Epithelial cell of esophagus (primary cell): ENCODE results near the gene MASP2.
"Not testable (repeated sequence)": the region's sequence is repeated elsewhere in the genome, so short reads cannot be mapped to it uniquely, and the experiment has no call there.

ENCODE experiments used
- DNase-seq: peaks from one replicate; pipeline ENCODE4 v3.0.0; 2010; ENCODE audit warnings: low read depth
- H3K4me3 ChIP-seq: 2 replicates; pipeline ENCODE4 v1.5.1; 2011; ENCODE audit warnings: mild to moderate bottlenecking, low read length, control low read depth
- CTCF ChIP-seq: IDR thresholded peaks from 2 replicates; pipeline ENCODE4 v1.5.1; 2011; ENCODE audit warnings: low read depth, mild to moderate bottlenecking, low read length, control low read depth, inconsistent platforms; ENCODE audit not compliant: insufficient read depth; ENCODE audit errors: missing control alignments

MASP2 gene

GRCh38 chr1:11042995-11043874 lies 3.8 kb downstream of the MASP2 start:
- no peak overlapping the region for H3K4me3 ChIP-seq
- TF ChIP-seq CTCF: no peak
- no peak for DNase-seq

- no peak overlapping the region for H3K4me3 ChIP-seq
- TF ChIP-seq CTCF: no peak
- no peak for DNase-seq
These were observed 5.0 kb downstream of the MASP2 start for GRCh38 chr1:11042065-11042464.

GRCh38 chr1:11041048-11041447 lies 6.0 kb downstream of the MASP2 start:
- H3K4me3 ChIP-seq: no peak overlapping the region
- no peak for TF ChIP-seq CTCF
- DNase-seq: no peak

GRCh38 chr1:11040105-11040429 lies 7.0 kb downstream of the MASP2 start:
- DNase-seq, H3K4me3 ChIP-seq: not testable (repeated sequence)

- no peak for DNase-seq
- H3K4me3 ChIP-seq: no peak overlapping the region
- TF ChIP-seq CTCF: no peak
These were observed 7.5 kb downstream of the MASP2 start for GRCh38 chr1:11039351-11040104.

- peak; percentile 99 for TF ChIP-seq CTCF
- peak; percentile 87 for DNase-seq
These were observed 9.3 kb downstream of the MASP2 start for GRCh38 chr1:11037740-11038182.

GRCh38 chr1:11037019-11037739 lies 9.9 kb downstream of the MASP2 start:
- not testable (repeated sequence) for H3K4me3 ChIP-seq, DNase-seq

More at GRCh38 chr1:11037740-11038182, 9.3 kb downstream of the MASP2 start:
- H3K4me3 ChIP-seq: no peak overlapping the region
